Hepatocyte (in vitro differentiated cells): ENCODE results near the gene KCNG3. TPM values are rescaled to one million over a fixed set of nuclear protein-coding genes. Genes with fewer than 3 reads are reported as not detected.

Experiments
- DNase-seq: peaks from one replicate; pipeline ENCODE4 v3.0.0-alpha.2; 2016; ENCODE audit warnings: low spot score
- H2AFZ ChIP-seq: fragments of 200-600 bp; sonication (generic); 2 replicates; pipeline ENCODE4 v1.6.0; 2016; ENCODE audit warnings: antibody characterized with exemption, mild to moderate bottlenecking
- H3K27ac ChIP-seq: fragments of 200-600 bp; sonication (generic); 2 replicates; pipeline ENCODE4 v1.5.1; 2016; ENCODE audit warnings: mild to moderate bottlenecking
- H3K27me3 ChIP-seq: fragments of 200-600 bp; sonication (generic); 2 replicates; pipeline ENCODE4 v1.6.1; 2016
- H3K36me3 ChIP-seq: fragments of 200-600 bp; sonication (generic); replicated peaks from 2 replicates; pipeline ENCODE4 v1.5.1; 2016; ENCODE audit warnings: low read depth; ENCODE audit not compliant: insufficient read depth
- H3K4me1 ChIP-seq: fragments of 200-600 bp; sonication (generic); 2 replicates; pipeline ENCODE4 v1.5.1; 2016; ENCODE audit warnings: mild to moderate bottlenecking, moderate library complexity; ENCODE audit not compliant: insufficient read depth
- H3K4me2 ChIP-seq: fragments of 200-600 bp; sonication (generic); 2 replicates; pipeline ENCODE4 v1.6.0; 2016
- H3K4me3 ChIP-seq: fragments of 200-600 bp; sonication (generic); 2 replicates; pipeline ENCODE4 v1.5.1; 2016; ENCODE audit warnings: mild to moderate bottlenecking
- H3K79me2 ChIP-seq: fragments of 200-600 bp; sonication (generic); 2 replicates; pipeline ENCODE4 v1.6.0; 2017; ENCODE audit warnings: mild to moderate bottlenecking
- H3K9me2 ChIP-seq: fragments of 200-600 bp; sonication (generic); replicated peaks from 2 replicates; pipeline ENCODE4 v1.6.0; 2017; ENCODE audit warnings: mild to moderate bottlenecking; ENCODE audit not compliant: insufficient read depth
- H3K9me3 ChIP-seq: fragments of 200-600 bp; sonication (generic); 2 replicates; pipeline ENCODE4 v1.5.1; 2016; ENCODE audit warnings: low read depth, mild to moderate bottlenecking
- H4K20me1 ChIP-seq: fragments of 200-600 bp; sonication (generic); 2 replicates; pipeline ENCODE4 v1.6.0; 2016; ENCODE audit warnings: mild to moderate bottlenecking; ENCODE audit not compliant: insufficient read depth, poor library complexity, severe bottlenecking
- EZH2 ChIP-seq: fragments of 200-600 bp; sonication (generic); IDR thresholded peaks from 2 replicates; pipeline ENCODE4 v1.6.1; 2016; ENCODE audit warnings: antibody characterized with exemption, mild to moderate bottlenecking, borderline replicate concordance
- EZH2phosphoT487 ChIP-seq: fragments of 200-600 bp; sonication (generic); IDR thresholded peaks from one replicate; pipeline ENCODE4 v1.6.1; 2018; ENCODE audit warnings: antibody characterized with exemption, mild to moderate bottlenecking, low read depth, moderate library complexity; ENCODE audit not compliant: unreplicated experiment, severe bottlenecking
- WGBS: methylation state at CpG from one replicate; pipeline ENCODE4 v1.1.6; 2016; ENCODE audit warnings: low lambda C conversion rate; ENCODE audit errors: missing lambda C conversion rate; 5-methylcytosine and 5-hydroxymethylcytosine counted together
- polyA plus RNA-seq: library from polyadenylated mRNA; unstranded; fragments of >200 nt; fragmentation: Nextera tagmentation; extraction: Ambion mirVana; gene quantifications from 2 replicates; pipeline ENCODE4 v1.2.1, GENCODE V29; 2016
- total RNA-seq: library from RNA; depleted of rRNA; stranded (reverse); fragments of >200 nt; gene quantifications from 2 replicates; pipeline ENCODE4 v1.2.3, GENCODE V29; 2014
- TF ChIP-seq, protein P1 (sequence below): fragments of 200-600 bp; sonication (generic); IDR thresholded peaks from 2 replicates; pipeline ENCODE4 v1.5.1; 2016; ENCODE audit warnings: antibody characterized with exemption, mild to moderate bottlenecking; ENCODE audit not compliant: poor library complexity

The KCNG3 gene
- total and polyA plus RNA-seq, 2 experiments from 2014 or later = 0.57 TPM; not detected in 1

DNA sequence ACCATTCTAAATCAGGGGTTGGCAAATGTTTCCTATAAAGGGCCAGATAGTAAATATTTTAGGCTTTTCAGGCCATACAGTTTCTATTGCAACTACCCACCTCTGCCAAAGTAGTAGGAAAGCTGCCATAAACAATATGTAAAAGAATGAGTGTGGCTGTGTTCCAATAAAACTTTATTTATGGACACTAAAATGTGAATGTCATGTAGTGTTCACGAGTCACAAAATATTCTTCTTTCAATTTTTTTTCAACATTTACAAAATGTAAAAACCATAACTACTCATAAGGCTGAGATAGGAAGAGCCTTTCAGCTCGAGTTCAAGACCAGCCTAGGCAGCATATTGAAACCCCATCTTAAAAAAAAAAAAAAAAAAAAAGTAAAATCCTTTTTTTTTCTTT is 13.4 kb downstream of the KCNG3 start:
- no peaks in the 10 kb centered on the region for H3K27me3 ChIP-seq
- TF ChIP-seq EZH2phosphoT487 (no peak), EZH2 (no peak)
- TF ChIP-seq, protein P1, sequence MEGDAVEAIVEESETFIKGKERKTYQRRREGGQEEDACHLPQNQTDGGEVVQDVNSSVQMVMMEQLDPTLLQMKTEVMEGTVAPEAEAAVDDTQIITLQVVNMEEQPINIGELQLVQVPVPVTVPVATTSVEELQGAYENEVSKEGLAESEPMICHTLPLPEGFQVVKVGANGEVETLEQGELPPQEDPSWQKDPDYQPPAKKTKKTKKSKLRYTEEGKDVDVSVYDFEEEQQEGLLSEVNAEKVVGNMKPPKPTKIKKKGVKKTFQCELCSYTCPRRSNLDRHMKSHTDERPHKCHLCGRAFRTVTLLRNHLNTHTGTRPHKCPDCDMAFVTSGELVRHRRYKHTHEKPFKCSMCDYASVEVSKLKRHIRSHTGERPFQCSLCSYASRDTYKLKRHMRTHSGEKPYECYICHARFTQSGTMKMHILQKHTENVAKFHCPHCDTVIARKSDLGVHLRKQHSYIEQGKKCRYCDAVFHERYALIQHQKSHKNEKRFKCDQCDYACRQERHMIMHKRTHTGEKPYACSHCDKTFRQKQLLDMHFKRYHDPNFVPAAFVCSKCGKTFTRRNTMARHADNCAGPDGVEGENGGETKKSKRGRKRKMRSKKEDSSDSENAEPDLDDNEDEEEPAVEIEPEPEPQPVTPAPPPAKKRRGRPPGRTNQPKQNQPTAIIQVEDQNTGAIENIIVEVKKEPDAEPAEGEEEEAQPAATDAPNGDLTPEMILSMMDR = no peak
- no peak for DNase-seq
- H3K4me3 ChIP-seq = no peak overlapping the region
- H2AFZ ChIP-seq = no peak overlapping the region
- 84% methylated on average over 2 of the region's 2 CpGs for WGBS
- no peaks in the 10 kb centered on the region for H4K20me1 ChIP-seq
- no peaks in the 10 kb centered on the region for H3K9me2 ChIP-seq
- H3K9me3 ChIP-seq = no peaks in the 10 kb centered on the region
- H3K79me2 ChIP-seq = no peaks in the 10 kb centered on the region
- H3K27ac ChIP-seq = no peak overlapping the region
- H3K4me1 ChIP-seq = no peaks in the 10 kb centered on the region
- H3K36me3 ChIP-seq = no peaks in the 10 kb centered on the region
- no peak overlapping the region for H3K4me2 ChIP-seq

DNA sequence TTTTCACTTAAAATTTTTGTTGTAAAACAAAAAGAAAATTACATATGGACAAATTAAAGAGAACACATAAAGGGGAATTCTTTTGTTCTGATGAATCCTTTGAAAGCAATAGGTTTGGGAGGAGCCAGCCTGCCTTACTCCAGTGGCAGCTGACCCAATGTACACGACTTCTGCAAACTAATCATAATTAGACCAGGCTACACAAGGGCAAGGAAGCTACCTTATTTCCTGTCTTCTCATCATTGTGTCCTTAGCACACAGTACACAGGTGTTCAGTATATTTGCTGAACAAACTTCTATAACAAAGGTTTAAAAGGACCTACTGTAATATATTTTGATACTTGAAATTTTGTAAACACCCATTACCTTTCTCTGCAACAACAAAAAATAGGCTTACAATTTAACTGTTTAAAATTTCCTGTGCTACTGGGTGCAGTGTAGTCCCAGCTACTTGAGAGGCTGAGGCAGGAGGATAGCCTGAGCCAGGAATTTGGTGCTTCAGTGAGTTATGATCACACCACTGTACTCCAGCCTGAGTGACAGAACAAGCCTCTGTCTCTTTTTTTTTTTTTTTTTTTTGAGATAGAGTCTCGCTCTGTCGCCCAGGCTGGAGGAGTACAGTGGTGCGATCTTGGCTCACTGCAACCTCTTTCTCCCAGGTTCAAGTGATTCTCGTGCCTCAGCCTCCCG is 18.9 kb downstream of the KCNG3 start:
- Histone ChIP-seq H3K4me2 (no peak overlapping the region), H3K9me3 (no peaks in the 10 kb centered on the region), H3K36me3 (no peaks in the 10 kb centered on the region), H3K27ac (no peak overlapping the region), H3K79me2 (no peaks in the 10 kb centered on the region), H3K4me1 (no peaks in the 10 kb centered on the region), H4K20me1 (no peaks in the 10 kb centered on the region), H3K27me3 (no peaks in the 10 kb centered on the region), H3K9me2 (no peaks in the 10 kb centered on the region), H2AFZ (no peak overlapping the region), H3K4me3 (no peak overlapping the region)
- 83% methylated on average over 6 of the region's 6 CpGs for WGBS
- TF ChIP-seq EZH2phosphoT487 = no peak
- TF ChIP-seq, protein P1 = no peak
- TF ChIP-seq EZH2 = no peak
- no peak for DNase-seq

DNA sequence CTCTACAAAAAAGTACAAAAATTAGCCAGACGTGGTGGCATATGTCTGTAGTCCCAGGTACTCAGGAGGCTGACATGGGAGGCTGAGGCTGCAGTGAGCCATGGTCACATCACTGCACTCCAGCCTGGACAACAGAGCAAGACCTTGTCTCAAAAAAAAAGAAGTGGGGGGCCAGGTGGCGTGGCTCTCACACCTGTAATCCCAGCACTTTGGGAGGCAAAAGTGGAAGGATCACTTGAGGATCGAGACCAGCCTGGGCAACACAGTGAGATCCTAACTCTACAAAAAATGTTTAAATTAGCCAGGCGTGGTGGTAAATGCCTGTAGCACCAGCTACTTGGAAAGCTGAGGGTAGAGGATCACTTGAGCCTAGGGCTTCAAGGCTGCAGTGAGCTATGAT is 23.1 kb downstream of the KCNG3 start:
- H3K36me3 ChIP-seq = no peaks in the 10 kb centered on the region
- no peak overlapping the region for H3K4me3 ChIP-seq
- H3K9me2 ChIP-seq = no peaks in the 10 kb centered on the region
- WGBS = 89% methylated on average over 4 of the region's 4 CpGs
- H3K79me2 ChIP-seq = no peaks in the 10 kb centered on the region
- no peak for DNase-seq
- H3K4me2 ChIP-seq = no peak overlapping the region
- no peak overlapping the region for H3K27ac ChIP-seq
- H3K27me3 ChIP-seq = no peaks in the 10 kb centered on the region
- TF ChIP-seq EZH2 (no peak), EZH2phosphoT487 (no peak)
- TF ChIP-seq, protein P1 = no peak
- no peaks in the 10 kb centered on the region for H3K4me1 ChIP-seq
- no peaks in the 10 kb centered on the region for H3K9me3 ChIP-seq
- no peaks in the 10 kb centered on the region for H4K20me1 ChIP-seq
- no peak overlapping the region for H2AFZ ChIP-seq
